WTC11 (cell line): ENCODE results near the gene KCNIP4.

Experiments used
- CTCF ChIP-seq: fragments of 200-600 bp; IDR thresholded peaks from 2 replicates; pipeline ENCODE4 v1.8.0; 2022; ENCODE audit warnings: antibody characterized with exemption
- JUN ChIP-seq: sonication (generic); formaldehyde crosslinking; IDR thresholded peaks from 2 replicates; pipeline ENCODE4 v1.8.0; 2023; ENCODE audit warnings: mild to moderate bottlenecking, missing genetic modification reagents
- SMAD3 ChIP-seq: sonication (generic); formaldehyde crosslinking; IDR thresholded peaks from 2 replicates; pipeline ENCODE4 v1.8.0; 2022; ENCODE audit warnings: missing genetic modification reagents, mild to moderate bottlenecking, borderline replicate concordance
- TF ChIP-seq, protein P1 (sequence below): sonication (generic); formaldehyde crosslinking; IDR thresholded peaks from 2 replicates; pipeline ENCODE4 v1.8.0; 2023; ENCODE audit warnings: missing genetic modification reagents, mild to moderate bottlenecking, borderline replicate concordance
- TF ChIP-seq, protein P2 (sequence below): sonication (generic); formaldehyde crosslinking; IDR thresholded peaks from 2 replicates; pipeline ENCODE4 v1.8.0; 2022; ENCODE audit warnings: mild to moderate bottlenecking, missing genetic modification reagents

GRCh38 chr4:21202959-21203358 is 745.6 kb downstream of the KCNIP4 start:
- TF ChIP-seq, protein P1, sequence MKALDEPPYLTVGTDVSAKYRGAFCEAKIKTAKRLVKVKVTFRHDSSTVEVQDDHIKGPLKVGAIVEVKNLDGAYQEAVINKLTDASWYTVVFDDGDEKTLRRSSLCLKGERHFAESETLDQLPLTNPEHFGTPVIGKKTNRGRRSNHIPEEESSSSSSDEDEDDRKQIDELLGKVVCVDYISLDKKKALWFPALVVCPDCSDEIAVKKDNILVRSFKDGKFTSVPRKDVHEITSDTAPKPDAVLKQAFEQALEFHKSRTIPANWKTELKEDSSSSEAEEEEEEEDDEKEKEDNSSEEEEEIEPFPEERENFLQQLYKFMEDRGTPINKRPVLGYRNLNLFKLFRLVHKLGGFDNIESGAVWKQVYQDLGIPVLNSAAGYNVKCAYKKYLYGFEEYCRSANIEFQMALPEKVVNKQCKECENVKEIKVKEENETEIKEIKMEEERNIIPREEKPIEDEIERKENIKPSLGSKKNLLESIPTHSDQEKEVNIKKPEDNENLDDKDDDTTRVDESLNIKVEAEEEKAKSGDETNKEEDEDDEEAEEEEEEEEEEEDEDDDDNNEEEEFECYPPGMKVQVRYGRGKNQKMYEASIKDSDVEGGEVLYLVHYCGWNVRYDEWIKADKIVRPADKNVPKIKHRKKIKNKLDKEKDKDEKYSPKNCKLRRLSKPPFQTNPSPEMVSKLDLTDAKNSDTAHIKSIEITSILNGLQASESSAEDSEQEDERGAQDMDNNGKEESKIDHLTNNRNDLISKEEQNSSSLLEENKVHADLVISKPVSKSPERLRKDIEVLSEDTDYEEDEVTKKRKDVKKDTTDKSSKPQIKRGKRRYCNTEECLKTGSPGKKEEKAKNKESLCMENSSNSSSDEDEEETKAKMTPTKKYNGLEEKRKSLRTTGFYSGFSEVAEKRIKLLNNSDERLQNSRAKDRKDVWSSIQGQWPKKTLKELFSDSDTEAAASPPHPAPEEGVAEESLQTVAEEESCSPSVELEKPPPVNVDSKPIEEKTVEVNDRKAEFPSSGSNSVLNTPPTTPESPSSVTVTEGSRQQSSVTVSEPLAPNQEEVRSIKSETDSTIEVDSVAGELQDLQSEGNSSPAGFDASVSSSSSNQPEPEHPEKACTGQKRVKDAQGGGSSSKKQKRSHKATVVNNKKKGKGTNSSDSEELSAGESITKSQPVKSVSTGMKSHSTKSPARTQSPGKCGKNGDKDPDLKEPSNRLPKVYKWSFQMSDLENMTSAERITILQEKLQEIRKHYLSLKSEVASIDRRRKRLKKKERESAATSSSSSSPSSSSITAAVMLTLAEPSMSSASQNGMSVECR, result no peak
- TF ChIP-seq JUN (no peak), CTCF (no peak), SMAD3 (CRISPR knock-in tag) (no peak)
- TF ChIP-seq, protein P2, sequence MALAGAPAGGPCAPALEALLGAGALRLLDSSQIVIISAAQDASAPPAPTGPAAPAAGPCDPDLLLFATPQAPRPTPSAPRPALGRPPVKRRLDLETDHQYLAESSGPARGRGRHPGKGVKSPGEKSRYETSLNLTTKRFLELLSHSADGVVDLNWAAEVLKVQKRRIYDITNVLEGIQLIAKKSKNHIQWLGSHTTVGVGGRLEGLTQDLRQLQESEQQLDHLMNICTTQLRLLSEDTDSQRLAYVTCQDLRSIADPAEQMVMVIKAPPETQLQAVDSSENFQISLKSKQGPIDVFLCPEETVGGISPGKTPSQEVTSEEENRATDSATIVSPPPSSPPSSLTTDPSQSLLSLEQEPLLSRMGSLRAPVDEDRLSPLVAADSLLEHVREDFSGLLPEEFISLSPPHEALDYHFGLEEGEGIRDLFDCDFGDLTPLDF (CRISPR knock-in tag), result no peak
